ENCODE measurements around the gene MAP6D1.

MAP6D1 gene

GRCh38 chr3:183854318-183855035 lies 29.1 kb upstream of the MAP6D1 start:
- no peak for DNase-seq (ENCODE audit: low read depth)
- H3K4me3 ChIP-seq (replicated peaks; ENCODE audit: low read depth, low read length), result no peak overlapping the region
- no peak for TF ChIP-seq CTCF (IDR thresholded peaks at IDR 0.05; ENCODE audit: low read length, missing control alignments)

GRCh38 chr3:183845608-183846288 lies 20.4 kb upstream of the MAP6D1 start:
- H3K4me3 ChIP-seq (replicated peaks; ENCODE audit: low read depth, low read length), result no peak overlapping the region
- no peak for TF ChIP-seq CTCF (IDR thresholded peaks at IDR 0.05; ENCODE audit: low read length, missing control alignments)
- no peak for DNase-seq (ENCODE audit: low read depth)

GRCh38 chr3:183845090-183845489 lies 19.7 kb upstream of the MAP6D1 start:
- TF ChIP-seq CTCF (IDR thresholded peaks at IDR 0.05; ENCODE audit: low read length, missing control alignments), result no peak
- no peak for DNase-seq (ENCODE audit: low read depth)
- H3K4me3 ChIP-seq (replicated peaks; ENCODE audit: low read depth, low read length), result no peak overlapping the region

GRCh38 chr3:183844606-183845005 lies 19.2 kb upstream of the MAP6D1 start:
- DNase-seq (ENCODE audit: low read depth), result peak; percentile 76

GRCh38 chr3:183839751-183840150 lies 14.4 kb upstream of the MAP6D1 start:
- DNase-seq (ENCODE audit: low read depth), result no peak
- no peak for TF ChIP-seq CTCF (IDR thresholded peaks at IDR 0.05; ENCODE audit: low read length, missing control alignments)
- no peak overlapping the region for H3K4me3 ChIP-seq (replicated peaks; ENCODE audit: low read depth, low read length)

More at GRCh38 chr3:183844606-183845005, 19.2 kb upstream of the MAP6D1 start:
- no peak overlapping the region for H3K4me3 ChIP-seq (replicated peaks; ENCODE audit: low read depth, low read length)
- no peak for TF ChIP-seq CTCF (IDR thresholded peaks at IDR 0.05; ENCODE audit: low read length, missing control alignments)

GRCh38 chr3:183837894-183838293 lies 12.5 kb upstream of the MAP6D1 start:
- H3K4me3 ChIP-seq (replicated peaks; ENCODE audit: low read depth, low read length), result no peak overlapping the region
- TF ChIP-seq CTCF (IDR thresholded peaks at IDR 0.05; ENCODE audit: low read length, missing control alignments), result no peak
- no peak for DNase-seq (ENCODE audit: low read depth)
